ENCODE data around the gene DUSP28. TPM values are rescaled to one million over a fixed set of nuclear protein-coding genes. Genes with fewer than 3 reads are reported as not detected.

DUSP28 gene
- total RNA-seq, 1 donor from 2014 or later = 1.5 TPM

GRCh38 chr2:240569998-240570530, 9.9 kb downstream of the DUSP28 start:
- TF ChIP-seq, protein P1, sequence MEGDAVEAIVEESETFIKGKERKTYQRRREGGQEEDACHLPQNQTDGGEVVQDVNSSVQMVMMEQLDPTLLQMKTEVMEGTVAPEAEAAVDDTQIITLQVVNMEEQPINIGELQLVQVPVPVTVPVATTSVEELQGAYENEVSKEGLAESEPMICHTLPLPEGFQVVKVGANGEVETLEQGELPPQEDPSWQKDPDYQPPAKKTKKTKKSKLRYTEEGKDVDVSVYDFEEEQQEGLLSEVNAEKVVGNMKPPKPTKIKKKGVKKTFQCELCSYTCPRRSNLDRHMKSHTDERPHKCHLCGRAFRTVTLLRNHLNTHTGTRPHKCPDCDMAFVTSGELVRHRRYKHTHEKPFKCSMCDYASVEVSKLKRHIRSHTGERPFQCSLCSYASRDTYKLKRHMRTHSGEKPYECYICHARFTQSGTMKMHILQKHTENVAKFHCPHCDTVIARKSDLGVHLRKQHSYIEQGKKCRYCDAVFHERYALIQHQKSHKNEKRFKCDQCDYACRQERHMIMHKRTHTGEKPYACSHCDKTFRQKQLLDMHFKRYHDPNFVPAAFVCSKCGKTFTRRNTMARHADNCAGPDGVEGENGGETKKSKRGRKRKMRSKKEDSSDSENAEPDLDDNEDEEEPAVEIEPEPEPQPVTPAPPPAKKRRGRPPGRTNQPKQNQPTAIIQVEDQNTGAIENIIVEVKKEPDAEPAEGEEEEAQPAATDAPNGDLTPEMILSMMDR (IDR thresholded peaks at IDR 0.05; ENCODE audit: unreplicated experiment) = no peak
- no peaks in the 10 kb centered on the region for H3K36me3 Mint-ChIP-seq (ENCODE audit: low read depth, unreplicated experiment)
- H3K27ac Mint-ChIP-seq (ENCODE audit: unreplicated experiment) = no peak overlapping the region
- no peaks in the 10 kb centered on the region for H3K9me3 Mint-ChIP-seq (ENCODE audit: unreplicated experiment)
- DNase-seq (ENCODE audit: low spot score) = no peak
- no peak overlapping the region for H3K4me3 Mint-ChIP-seq (ENCODE audit: unreplicated experiment)
- H3K27me3 Mint-ChIP-seq (ENCODE audit: unreplicated experiment) = peaks cover 17% of the 10 kb centered on the region
- peaks cover 10% of the 10 kb centered on the region for H3K4me1 Mint-ChIP-seq (ENCODE audit: unreplicated experiment)

- Mint-ChIP-seq H3K36me3 (ENCODE audit: low read depth, unreplicated experiment) (no peaks in the 10 kb centered on the region), H3K27ac (ENCODE audit: unreplicated experiment) (no peak overlapping the region), H3K4me1 (ENCODE audit: unreplicated experiment) (peaks cover 10% of the 10 kb centered on the region), H3K4me3 (ENCODE audit: unreplicated experiment) (no peak overlapping the region), H3K9me3 (ENCODE audit: unreplicated experiment) (no peaks in the 10 kb centered on the region), H3K27me3 (ENCODE audit: unreplicated experiment) (peaks cover 17% of the 10 kb centered on the region)
- TF ChIP-seq, protein P1 (IDR thresholded peaks at IDR 0.05; ENCODE audit: unreplicated experiment) = no peak
- DNase-seq (ENCODE audit: low spot score) = peak; percentile 6
These were observed 10.6 kb downstream of the DUSP28 start for GRCh38 chr2:240570531-240571313.

- Mint-ChIP-seq H3K36me3 (ENCODE audit: low read depth, unreplicated experiment) (no peaks in the 10 kb centered on the region), H3K27me3 (ENCODE audit: unreplicated experiment) (peaks cover 19% of the 10 kb centered on the region), H3K4me3 (ENCODE audit: unreplicated experiment) (no peak overlapping the region), H3K9me3 (ENCODE audit: unreplicated experiment) (no peaks in the 10 kb centered on the region), H3K27ac (ENCODE audit: unreplicated experiment) (no peak overlapping the region), H3K4me1 (ENCODE audit: unreplicated experiment) (peaks cover 10% of the 10 kb centered on the region)
- no peak for DNase-seq (ENCODE audit: low spot score)
- TF ChIP-seq, protein P1 (IDR thresholded peaks at IDR 0.05; ENCODE audit: unreplicated experiment) = no peak
These were observed 11.3 kb downstream of the DUSP28 start for GRCh38 chr2:240571314-240571973.

DNA sequence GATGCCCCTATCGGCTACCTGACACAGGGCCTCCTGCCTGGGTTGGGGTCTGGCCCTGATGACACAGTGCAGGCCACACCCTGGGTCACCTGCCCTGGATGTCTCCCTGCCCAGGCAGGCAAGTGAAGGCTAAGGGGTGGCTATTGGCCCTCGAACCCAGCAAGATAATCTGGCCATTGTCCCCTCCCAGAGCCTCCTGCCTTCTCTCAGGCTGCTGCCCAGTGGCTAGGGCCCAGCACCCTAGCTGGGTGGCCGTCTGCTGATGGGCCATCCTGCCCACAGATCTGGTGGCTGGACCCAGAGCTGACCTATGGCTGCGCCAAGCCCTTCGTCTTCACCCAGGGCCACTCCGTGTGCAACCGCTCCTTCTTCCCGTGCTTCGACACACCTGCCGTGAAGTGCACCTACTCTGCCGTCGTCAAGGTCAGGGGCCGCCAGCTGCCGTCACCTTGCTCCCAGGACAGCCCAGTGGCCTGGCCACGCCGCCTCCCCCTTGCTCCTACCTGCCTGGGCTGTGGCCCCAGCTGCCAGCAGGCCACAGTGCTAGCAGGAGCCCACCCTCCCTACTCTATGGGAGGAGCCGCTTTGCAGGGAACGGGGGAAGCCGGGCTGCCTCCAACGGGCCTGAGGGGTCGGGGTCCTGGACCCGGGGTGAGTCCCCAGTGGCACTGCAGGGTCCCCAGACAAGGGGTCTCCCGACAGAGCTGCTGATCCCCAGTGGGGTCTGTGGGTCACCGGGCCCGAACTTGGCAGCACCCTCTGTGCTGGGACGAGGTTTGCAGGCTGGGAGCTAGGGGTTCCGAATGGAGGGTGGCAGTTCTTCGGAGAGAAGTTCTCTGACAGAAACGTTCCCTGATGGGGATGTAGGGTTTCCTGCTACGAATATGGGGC, 12.2 kb downstream of the DUSP28 start:
- Mint-ChIP-seq H3K4me3 (ENCODE audit: unreplicated experiment) (no peak overlapping the region), H3K36me3 (ENCODE audit: low read depth, unreplicated experiment) (no peaks in the 10 kb centered on the region), H3K4me1 (ENCODE audit: unreplicated experiment) (peaks cover 7% of the 10 kb centered on the region), H3K27ac (ENCODE audit: unreplicated experiment) (peak overlapping the region; percentile 48), H3K27me3 (ENCODE audit: unreplicated experiment) (peaks cover 15% of the 10 kb centered on the region), H3K9me3 (ENCODE audit: unreplicated experiment) (no peaks in the 10 kb centered on the region)
- peak; percentile 4 for DNase-seq (ENCODE audit: low spot score)
- TF ChIP-seq, protein P1 (IDR thresholded peaks at IDR 0.05; ENCODE audit: unreplicated experiment) = no peak
